ENCODE measurements around the gene FAM76A. TPM values are rescaled to one million over a fixed set of nuclear protein-coding genes. Genes with fewer than 3 reads are reported as not detected.

FAM76A gene
- total RNA-seq, 1 experiment from 2014 or later = 9.6 TPM

DNA sequence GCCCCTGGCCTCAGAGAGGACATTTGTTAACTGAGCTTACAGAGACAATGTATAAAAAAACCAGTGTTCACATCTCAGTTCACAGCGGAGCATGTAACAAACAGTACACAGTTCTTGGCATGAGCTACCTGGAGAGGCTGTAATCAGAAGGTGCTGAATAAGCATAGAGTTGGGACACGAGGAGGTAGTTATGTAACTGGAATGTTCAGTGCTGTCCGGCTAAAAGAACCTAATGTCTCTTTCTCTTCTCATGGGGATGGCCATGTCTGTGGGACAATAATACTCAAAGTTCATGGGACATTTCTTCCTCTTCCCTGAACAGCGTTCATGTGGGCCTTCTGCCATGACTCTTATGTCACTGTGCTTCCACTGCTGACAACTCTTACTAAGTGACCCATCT lies 30.1 kb downstream of the FAM76A start:
- Histone ChIP-seq H3K9me2 (ENCODE audit: insufficient read depth) (no peaks in the 10 kb centered on the region), H3K27me3 (ENCODE audit: insufficient read depth, low read length) (no peaks in the 10 kb centered on the region), H3K79me2 (ENCODE audit: insufficient read depth, low read length) (no peaks in the 10 kb centered on the region), H4K20me1 (ENCODE audit: insufficient read depth) (no peaks in the 10 kb centered on the region), H3K4me1 (ENCODE audit: control insufficient read depth in 1 of 2, insufficient read depth in 2 of 2, low read length in 2 of 2) (no peaks in the 10 kb centered on the region), H2AFZ (ENCODE audit: low read depth, low read length, poor library complexity, severe bottlenecking) (no peak overlapping the region), H3K9me3 (ENCODE audit: control insufficient read depth in 1 of 2, insufficient read depth in 1 of 2, low read depth in 1 of 2, low read length in 2 of 2) (no peaks in the 10 kb centered on the region), H3K27ac (ENCODE audit: low read depth, low read length) (no peak overlapping the region), H3K4me2 (ENCODE audit: low read length) (no peak overlapping the region), H3K36me3 (ENCODE audit: control insufficient read depth in 1 of 2, insufficient read depth in 2 of 2, low read length in 2 of 2) (no peaks in the 10 kb centered on the region), H3K9ac (ENCODE audit: low read length) (no peak overlapping the region), H3K4me3 (replicated peaks in 1 of 2; ENCODE audit: low read depth in 1 of 2, low read length in 2 of 2) (no peak overlapping the region)
- ChIA-PET POLR2A (no interaction called here), CTCF (no interaction called here), RAD21 (ENCODE audit: low non-redundant PET in 1 of 2, low total read pairs in 2 of 2, uncharacterized antibody in 2 of 2, unreplicated experiment in 2 of 2) (no interaction called here)
- BruUV-seq (replicated peaks) = no TSS peak
- TF ChIP-seq, protein P1, sequence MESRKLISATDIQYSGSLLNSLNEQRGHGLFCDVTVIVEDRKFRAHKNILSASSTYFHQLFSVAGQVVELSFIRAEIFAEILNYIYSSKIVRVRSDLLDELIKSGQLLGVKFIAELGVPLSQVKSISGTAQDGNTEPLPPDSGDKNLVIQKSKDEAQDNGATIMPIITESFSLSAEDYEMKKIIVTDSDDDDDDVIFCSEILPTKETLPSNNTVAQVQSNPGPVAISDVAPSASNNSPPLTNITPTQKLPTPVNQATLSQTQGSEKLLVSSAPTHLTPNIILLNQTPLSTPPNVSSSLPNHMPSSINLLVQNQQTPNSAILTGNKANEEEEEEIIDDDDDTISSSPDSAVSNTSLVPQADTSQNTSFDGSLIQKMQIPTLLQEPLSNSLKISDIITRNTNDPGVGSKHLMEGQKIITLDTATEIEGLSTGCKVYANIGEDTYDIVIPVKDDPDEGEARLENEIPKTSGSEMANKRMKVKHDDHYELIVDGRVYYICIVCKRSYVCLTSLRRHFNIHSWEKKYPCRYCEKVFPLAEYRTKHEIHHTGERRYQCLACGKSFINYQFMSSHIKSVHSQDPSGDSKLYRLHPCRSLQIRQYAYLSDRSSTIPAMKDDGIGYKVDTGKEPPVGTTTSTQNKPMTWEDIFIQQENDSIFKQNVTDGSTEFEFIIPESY (IDR thresholded peaks at IDR 0.05; ENCODE audit: extremely low read depth, insufficient replicate concordance, low read length) = no peak
- DNase-seq (ENCODE audit: low read depth, low spot score) (no peak), ATAC-seq (no peak)
- intact Hi-C loops (cut with micrococcal nuclease) = no loop called here

DNA sequence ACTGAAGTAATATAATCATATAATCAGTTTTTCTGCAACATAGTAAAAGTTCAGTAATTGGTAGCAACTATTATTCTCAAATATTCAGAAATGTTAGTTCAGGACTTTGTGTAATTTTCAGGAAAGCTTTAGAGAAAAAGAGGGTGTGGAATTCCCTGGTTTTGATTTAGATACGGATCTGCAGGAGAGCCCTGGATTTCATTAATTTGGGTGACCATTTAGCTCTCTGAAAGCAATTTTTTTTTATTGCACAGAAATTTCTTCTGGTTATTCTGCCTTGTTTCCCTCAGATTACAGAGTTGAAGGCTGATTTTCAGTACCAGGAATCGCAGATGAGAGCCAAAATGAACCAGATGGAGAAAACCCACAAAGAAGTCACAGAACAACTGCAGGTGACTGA lies 33.5 kb downstream of the FAM76A start:
- ChIA-PET CTCF (no interaction called here), POLR2A (interaction anchor here (1.4 kb wide), 1 partner anchor 34 kb away, joined by 3 read pairs; the partner anchor contains the start of gene FAM76A), RAD21 (ENCODE audit: low non-redundant PET in 1 of 2, low total read pairs in 2 of 2, uncharacterized antibody in 2 of 2, unreplicated experiment in 2 of 2) (no interaction called here)
- Histone ChIP-seq H3K36me3 (ENCODE audit: control insufficient read depth in 1 of 2, insufficient read depth in 2 of 2, low read length in 2 of 2) (no peaks in the 10 kb centered on the region), H3K4me1 (ENCODE audit: control insufficient read depth in 1 of 2, insufficient read depth in 2 of 2, low read length in 2 of 2) (no peaks in the 10 kb centered on the region), H4K20me1 (ENCODE audit: insufficient read depth) (no peaks in the 10 kb centered on the region), H3K79me2 (ENCODE audit: insufficient read depth, low read length) (no peaks in the 10 kb centered on the region), H2AFZ (ENCODE audit: low read depth, low read length, poor library complexity, severe bottlenecking) (no peak overlapping the region), H3K27ac (ENCODE audit: low read depth, low read length) (no peak overlapping the region), H3K4me2 (ENCODE audit: low read length) (no peak overlapping the region), H3K27me3 (ENCODE audit: insufficient read depth, low read length) (no peaks in the 10 kb centered on the region), H3K4me3 (replicated peaks in 1 of 2; ENCODE audit: low read depth in 1 of 2, low read length in 2 of 2) (no peak overlapping the region), H3K9me2 (ENCODE audit: insufficient read depth) (no peaks in the 10 kb centered on the region), H3K9me3 (ENCODE audit: control insufficient read depth in 1 of 2, insufficient read depth in 1 of 2, low read depth in 1 of 2, low read length in 2 of 2) (no peaks in the 10 kb centered on the region), H3K9ac (ENCODE audit: low read length) (no peak overlapping the region)
- DNase-seq (ENCODE audit: low read depth, low spot score) (no peak), ATAC-seq (no peak)
- intact Hi-C loops (cut with micrococcal nuclease) = no loop called here
- BruUV-seq (replicated peaks) = no TSS peak
- TF ChIP-seq ZFX (IDR thresholded peaks at IDR 0.05) (no peak), SP1 (IDR thresholded peaks at IDR 0.05; ENCODE audit: low read depth) (no peak), EZH2 (IDR thresholded peaks at IDR 0.05) (no peak), YY1 (IDR thresholded peaks at IDR 0.05; ENCODE audit: extremely low read depth, insufficient replicate concordance, low read depth, low read length) (no peak), SIN3A (IDR thresholded peaks at IDR 0.05; ENCODE audit: low read depth) (no peak), RAD21 (IDR thresholded peaks at IDR 0.05; ENCODE audit: low read depth) (no peak), POLR2AphosphoS5 (IDR thresholded peaks at IDR 0.05; ENCODE audit: low read depth, low read length) (no peak), SRF (IDR thresholded peaks at IDR 0.05; ENCODE audit: low read depth) (no peak)
- TF ChIP-seq, protein P2, sequence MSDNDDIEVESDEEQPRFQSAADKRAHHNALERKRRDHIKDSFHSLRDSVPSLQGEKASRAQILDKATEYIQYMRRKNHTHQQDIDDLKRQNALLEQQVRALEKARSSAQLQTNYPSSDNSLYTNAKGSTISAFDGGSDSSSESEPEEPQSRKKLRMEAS (IDR thresholded peaks at IDR 0.05) = no peak
- TF ChIP-seq, protein P3, sequence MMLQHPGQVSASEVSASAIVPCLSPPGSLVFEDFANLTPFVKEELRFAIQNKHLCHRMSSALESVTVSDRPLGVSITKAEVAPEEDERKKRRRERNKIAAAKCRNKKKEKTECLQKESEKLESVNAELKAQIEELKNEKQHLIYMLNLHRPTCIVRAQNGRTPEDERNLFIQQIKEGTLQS (IDR thresholded peaks at IDR 0.05) = no peak
- TF ChIP-seq, protein P1 (IDR thresholded peaks at IDR 0.05; ENCODE audit: extremely low read depth, insufficient replicate concordance, low read length) = no peak
- TF ChIP-seq, protein P4, sequence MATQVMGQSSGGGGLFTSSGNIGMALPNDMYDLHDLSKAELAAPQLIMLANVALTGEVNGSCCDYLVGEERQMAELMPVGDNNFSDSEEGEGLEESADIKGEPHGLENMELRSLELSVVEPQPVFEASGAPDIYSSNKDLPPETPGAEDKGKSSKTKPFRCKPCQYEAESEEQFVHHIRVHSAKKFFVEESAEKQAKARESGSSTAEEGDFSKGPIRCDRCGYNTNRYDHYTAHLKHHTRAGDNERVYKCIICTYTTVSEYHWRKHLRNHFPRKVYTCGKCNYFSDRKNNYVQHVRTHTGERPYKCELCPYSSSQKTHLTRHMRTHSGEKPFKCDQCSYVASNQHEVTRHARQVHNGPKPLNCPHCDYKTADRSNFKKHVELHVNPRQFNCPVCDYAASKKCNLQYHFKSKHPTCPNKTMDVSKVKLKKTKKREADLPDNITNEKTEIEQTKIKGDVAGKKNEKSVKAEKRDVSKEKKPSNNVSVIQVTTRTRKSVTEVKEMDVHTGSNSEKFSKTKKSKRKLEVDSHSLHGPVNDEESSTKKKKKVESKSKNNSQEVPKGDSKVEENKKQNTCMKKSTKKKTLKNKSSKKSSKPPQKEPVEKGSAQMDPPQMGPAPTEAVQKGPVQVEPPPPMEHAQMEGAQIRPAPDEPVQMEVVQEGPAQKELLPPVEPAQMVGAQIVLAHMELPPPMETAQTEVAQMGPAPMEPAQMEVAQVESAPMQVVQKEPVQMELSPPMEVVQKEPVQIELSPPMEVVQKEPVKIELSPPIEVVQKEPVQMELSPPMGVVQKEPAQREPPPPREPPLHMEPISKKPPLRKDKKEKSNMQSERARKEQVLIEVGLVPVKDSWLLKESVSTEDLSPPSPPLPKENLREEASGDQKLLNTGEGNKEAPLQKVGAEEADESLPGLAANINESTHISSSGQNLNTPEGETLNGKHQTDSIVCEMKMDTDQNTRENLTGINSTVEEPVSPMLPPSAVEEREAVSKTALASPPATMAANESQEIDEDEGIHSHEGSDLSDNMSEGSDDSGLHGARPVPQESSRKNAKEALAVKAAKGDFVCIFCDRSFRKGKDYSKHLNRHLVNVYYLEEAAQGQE (IDR thresholded peaks at IDR 0.05; ENCODE audit: low read depth) = no peak
